Limb (tissue), 2 donors: ENCODE data around the gene NDUFS7.
"Not testable (repeated sequence)": the region's sequence is repeated elsewhere in the genome, so short reads cannot be mapped to it uniquely, and the experiment has no call there.

Experiments used
- DNase-seq, 2 donors: peaks; one replicate each; pipeline ENCODE4 v3.0.0-alpha.2; 2016; ENCODE audit errors: extremely low spot score in 2 of 2

Gene NDUFS7

DNA sequence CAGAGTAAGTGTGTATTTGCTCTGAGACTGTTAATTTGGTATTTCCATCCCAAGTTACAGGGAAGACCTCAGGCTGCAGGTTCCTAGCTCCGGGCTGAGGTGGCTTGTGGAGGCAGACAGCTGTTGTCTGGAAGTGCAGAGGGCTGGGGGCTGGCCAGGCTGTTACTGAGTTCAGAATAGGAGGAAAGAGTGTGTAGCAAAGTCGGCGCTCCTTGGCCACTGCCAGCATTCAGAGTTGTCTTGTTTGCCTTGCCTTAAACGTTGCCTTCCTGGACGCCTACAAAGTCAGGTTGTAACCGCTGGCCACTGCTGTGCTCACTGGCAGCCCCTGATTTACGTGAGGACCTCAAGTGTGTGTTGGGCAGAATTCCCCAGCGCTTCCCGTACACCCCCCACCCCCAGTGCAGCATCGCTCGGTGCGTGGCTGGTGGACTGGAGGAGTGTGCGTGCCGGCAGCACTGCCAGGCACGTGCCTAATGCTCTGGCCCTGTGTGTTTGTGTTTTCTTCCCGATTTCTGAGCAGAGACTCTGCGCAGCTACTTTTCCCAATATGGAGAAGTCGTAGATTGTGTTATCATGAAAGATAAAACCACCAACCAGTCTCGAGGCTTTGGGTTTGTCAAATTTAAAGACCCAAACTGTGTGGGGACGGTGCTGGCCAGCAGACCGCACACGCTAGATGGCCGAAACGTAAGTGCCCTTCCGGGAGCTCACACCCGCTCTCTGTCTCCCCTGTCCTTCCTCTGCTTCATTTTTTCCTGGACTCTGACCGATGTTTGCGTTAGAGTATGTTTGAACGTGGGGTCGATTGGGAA lies 34.2 kb downstream of the NDUFS7 start:
- DNase-seq: no peak

DNA sequence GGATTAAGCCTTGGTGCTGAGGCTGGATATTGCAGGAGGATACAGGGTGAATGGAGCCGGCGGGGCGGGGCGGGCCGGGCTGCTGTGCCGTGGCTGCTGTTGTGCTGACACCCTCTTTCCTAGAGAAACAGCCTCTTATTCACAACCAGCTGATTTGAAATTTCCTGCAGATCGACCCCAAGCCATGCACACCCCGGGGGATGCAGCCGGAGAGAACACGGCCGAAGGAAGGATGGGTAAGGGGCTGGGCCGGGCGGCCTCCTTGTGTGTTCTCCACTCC lies 34.7 kb downstream of the NDUFS7 start:
- no peak for DNase-seq

DNA sequence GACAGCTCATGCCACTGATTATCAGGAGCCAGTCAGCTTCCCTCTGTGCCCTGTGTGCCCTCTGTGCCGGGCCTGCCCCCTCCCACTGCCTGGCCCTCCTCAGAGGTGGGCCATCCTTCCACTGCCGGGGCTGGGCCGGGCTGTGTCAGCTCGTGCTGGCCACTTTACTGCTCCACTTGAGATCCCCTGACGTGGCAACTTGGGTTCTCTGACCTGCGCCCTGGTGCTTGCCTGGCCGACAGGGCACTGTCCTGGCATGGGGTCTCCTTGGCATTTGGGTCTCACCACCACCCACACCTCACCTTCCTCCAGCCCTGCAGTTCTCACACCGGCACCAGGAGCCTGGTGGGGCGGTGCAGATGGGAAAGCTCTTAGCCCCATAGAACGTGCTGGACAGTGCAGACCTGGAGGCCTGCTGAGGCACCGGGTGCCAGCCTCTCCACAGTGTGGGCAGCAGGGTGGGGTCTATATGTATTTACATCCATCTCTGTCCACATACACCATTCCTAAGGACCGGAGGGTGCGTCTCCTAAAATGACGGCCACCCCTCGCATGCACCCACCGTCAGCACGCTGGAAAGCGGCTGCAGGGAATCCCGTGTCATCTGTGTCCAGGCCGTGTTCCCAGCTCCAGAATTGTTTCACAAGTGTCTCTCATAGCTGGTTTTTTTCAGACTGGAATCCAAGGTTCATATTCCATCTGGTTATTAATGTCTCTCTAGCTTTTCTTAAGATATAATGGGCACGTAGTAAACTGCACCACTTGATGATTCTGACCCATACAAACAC lies 35.4 kb downstream of the NDUFS7 start:
- DNase-seq: no peak

DNA sequence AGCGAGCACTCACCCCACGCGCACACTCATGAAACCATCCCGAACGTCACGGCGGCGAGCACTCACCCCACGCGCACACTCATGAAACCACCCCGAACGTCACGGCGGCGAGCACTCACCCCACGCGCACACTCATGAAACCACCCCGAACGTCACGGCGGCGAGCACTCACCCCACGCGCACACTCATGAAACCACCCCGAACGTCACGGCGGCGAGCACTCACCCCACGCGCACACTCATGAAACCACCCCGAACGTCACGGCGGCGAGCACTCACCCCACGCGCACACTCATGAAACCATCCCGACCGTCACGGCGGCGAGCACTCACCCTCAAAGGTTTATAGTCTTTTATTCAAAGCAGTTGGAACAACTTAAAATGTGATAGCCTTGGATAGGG lies 36.4 kb downstream of the NDUFS7 start:
- not testable (repeated sequence) for DNase-seq

DNA sequence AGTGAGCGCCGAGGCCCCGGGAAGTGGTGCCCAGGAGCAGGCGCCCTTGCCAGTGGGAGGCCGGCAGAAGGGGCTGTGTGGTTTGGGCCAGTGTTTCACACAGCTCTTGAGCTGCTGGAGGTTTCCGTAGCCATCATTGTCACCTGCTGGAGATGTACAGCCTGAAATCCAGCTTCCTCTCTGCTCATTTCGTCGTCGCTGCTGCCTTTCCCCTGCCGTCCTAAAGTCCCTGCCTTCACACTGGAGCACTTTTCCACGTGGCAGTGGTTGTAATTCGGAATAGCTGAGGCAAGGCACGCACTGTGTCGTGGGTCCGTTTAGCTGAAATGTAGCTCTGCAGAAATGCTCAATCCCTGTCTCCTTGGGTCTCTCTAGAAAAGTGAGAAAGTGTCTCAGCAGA lies 36.9 kb downstream of the NDUFS7 start:
- no peak for DNase-seq

DNA sequence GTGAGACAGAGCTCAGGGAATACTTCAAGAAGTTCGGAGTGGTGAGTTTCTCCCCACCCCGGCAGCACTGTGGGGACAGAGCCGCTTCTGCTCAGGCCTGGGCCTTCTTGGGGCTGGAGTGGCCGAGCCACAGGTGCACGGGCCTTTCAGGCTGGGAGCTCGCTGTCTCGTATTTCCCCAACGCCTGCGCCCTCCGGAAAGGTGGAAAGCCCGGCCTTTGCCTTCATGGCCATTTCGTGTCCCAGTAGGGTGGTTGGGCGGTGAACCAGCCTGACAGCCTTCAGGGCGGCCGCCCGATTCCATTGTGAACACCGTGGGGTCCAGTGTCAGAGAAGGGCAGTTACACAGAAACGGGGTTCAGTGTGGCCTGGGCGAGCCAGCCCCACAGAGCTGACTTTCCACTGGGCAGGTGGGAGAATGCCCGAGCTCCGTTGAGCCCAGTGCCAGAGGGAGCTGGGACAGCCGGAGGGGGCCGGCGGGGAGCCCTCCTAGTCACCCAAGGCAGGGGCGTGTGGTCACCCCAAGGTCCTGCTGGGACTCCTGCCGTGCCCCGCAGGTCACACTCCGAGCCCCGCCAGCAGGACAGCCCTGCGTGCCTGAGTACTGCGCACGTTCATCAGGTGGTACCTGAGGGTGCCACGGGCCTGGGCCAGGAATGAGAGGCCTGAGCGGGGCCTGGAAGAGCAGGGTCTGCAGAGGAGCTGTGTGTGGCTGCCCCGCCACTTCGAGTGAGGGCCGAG lies 37.7 kb downstream of the NDUFS7 start:
- DNase-seq: no peak

DNA sequence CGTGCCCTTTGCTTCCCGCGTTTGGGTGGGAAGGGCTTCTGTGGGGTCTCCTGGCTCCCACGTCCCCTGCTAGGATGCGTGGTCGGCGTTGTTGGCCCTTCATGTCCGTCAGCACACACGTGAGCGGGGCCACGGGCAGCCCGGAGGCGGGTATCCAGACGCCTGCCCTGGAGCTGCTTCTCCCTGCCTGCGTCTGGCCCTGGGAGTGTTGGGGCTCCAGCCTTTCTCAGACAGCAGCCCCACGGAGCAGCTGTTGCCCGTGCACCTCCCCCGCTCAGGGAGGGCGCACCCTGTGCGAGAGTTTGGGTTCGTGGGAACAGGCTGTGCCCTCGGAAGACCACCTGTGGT lies 38.2 kb downstream of the NDUFS7 start:
- no peak for DNase-seq

DNA sequence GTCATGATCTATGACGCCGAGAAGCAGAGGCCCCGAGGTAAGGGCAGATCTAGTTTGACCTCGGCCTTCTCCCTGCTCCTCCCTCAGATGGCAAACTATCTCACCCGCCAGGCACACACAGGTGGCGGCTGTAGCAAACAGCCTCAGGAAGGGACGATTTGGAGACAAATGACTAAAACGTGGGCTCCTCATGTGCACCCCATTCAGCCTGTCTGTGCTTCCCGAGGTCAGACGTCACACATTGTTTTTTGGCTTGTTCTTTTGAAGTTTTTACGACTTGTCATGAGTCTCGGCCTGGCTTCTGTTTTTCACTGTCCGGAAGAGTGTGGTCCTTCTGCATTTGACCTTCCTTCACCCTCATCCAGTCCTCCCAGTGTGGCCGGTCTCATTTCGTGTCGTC lies 38.7 kb downstream of the NDUFS7 start:
- no peak for DNase-seq

DNA sequence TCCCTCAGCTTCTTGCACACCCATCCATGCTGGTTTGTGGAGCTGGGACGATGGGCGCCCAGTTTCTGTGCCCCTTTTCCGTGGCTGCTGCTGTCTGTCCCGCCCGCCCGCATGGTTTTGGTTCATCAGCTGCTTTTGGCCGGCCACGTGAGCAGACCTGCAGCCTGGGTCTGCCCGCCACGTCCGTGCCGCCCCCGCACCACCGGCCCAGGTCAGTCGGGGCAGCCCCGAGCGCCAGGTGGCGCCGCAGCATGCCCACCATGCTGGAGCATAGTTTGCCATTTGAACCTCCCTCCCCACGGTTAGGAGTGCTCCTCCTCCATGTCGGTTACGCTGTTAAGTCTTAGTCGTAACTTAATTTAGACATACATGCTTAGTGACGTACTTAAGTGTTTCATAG lies 39.2 kb downstream of the NDUFS7 start:
- no peak for DNase-seq

DNA sequence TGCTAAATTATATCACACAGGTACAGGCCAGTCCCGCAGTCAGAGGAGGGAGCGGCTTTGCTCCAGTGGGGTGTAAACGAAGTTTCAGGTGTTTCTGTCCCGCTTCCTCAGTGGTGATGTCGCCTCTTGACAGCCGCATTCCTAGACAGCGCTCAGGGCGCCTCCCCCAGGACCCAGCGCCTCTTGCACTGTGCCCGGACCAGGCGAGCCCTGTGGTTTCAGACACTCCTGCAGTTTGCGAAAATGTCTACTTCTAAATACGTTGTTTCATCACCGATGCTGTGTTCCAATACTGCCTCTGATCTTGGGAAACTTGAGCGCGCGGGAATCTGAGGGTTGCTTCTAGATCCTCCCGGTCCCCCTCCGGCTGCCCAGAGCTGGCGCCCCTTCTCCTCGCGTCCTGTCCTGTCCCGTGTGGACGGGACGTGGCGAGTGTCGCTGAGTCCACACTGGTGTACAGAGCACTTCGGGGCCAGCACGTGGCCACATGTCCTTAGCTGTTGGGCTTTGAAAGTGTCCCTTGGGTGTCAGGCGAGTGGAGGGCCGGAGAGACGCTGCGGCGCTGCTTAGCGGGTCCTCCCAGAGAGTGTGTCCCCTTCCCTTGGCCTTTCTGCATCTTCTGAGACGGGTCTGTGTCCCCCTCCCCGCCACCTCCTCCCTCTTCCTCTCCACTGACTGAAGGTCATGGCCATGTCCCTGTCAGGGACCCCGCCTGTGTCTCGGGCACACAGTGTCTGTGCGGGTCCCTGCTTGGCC lies 39.9 kb downstream of the NDUFS7 start:
- no peak for DNase-seq

DNA sequence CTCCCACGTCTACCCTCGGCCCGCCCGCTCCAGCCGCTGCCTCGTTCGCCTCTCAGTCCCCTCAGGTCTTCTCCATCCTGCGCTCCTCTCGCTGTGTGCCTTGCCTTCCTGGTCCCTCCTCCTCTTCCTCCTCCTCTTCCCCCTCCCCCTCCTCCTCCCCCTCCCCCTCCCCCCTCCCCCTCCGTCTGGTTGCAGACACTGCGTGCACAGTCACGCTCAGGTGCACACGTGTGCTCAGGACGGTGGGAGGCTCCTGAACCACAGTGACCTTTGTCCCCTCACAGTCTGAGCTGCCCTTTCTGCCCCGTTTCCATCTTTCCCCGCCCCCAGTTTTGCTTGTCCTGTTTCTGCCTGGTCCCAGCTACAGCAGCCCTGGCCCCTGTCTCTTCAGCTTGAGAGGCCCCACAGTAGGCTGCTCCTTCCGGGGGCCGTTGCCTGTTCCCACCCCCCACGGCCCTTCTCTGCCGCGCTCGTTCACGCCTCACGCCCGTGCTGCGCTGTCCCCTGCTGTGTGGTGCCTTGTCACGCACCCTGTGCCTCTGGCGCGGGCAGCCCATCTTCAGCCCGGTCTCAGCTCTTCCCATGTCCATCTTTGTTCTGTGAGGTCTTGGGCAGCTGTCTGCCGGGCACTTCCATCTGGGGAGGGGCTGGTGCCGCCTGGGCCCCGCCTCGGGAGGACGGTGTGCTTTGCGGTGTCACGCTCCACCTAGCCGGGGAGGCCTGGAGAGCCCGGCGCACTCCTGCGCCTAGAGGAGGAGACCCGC lies 40.7 kb downstream of the NDUFS7 start:
- DNase-seq: no peak

DNA sequence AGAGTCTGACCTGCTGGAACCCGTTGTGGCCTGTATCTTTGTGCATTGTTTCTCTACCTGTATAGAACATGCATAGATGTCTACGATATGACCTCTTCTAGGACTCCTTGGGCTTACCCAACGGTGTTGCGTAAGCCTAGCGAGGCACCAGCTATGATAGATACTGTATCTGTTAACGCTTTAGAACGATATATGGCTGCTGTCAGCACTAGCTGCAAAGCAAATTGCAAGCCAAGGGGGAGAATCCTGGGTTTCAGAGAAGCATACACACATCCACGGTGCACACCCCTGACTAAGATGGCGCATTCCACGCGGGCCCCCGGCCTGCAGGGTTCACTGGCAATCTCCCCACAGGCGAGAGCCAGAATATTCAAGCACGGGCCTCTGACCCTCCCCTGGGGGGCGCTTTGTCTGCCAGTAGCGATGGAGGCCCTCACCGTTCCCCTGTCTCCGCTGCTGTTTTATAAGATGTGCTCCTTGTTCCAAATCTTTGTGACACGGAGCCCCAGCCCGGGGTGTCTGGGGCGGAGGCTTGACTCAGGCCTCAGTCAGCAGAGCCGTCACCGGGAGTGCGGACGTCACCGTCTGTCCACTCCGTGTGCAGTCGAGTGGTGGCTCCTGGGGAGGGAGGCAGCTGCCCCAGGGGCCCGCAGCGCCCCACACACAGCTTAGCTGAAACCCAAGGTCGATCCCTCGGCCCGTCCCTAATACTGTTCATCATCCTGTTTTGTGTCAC lies 41.6 kb downstream of the NDUFS7 start:
- no peak for DNase-seq

DNA sequence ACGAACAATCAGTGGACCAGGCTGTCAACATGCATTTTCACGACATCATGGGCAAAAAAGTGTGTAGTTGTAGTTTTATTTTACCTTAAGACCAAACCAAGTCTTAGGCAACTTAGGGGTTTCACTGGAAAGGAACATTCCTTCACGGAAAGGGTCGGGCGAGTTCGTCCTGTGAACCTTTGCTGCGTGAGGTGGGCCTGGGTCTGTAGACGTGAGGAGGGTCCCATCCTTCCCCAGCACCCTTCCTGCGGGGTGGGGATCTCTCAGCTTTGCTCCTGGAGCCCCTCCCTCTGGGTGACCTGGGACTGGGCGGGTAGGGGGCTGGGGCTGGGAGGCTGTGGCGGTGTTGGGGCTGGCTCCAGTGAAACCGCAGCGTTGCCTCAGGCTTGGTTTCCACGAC lies 42.2 kb downstream of the NDUFS7 start:
- no peak for DNase-seq

DNA sequence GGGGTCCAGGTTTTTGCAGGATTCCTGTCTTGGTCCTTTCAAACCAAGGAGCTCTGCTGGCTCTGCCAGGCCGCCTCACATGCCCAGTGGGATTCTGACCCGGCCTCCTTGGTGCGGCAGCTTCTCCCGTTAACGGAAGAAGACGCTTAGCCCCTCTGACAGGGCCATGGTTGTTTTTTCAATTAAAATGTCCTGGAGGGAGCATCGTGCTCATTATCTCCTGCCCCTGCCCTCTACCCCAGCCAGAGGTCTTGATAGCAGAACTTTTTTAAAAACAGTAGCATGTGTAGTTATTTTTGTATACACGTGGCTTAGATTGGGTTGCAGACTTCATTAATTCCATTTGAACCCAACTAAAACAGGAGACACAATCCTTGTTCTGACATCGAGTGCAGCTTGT lies 43.0 kb downstream of the NDUFS7 start:
- DNase-seq: no peak

DNA sequence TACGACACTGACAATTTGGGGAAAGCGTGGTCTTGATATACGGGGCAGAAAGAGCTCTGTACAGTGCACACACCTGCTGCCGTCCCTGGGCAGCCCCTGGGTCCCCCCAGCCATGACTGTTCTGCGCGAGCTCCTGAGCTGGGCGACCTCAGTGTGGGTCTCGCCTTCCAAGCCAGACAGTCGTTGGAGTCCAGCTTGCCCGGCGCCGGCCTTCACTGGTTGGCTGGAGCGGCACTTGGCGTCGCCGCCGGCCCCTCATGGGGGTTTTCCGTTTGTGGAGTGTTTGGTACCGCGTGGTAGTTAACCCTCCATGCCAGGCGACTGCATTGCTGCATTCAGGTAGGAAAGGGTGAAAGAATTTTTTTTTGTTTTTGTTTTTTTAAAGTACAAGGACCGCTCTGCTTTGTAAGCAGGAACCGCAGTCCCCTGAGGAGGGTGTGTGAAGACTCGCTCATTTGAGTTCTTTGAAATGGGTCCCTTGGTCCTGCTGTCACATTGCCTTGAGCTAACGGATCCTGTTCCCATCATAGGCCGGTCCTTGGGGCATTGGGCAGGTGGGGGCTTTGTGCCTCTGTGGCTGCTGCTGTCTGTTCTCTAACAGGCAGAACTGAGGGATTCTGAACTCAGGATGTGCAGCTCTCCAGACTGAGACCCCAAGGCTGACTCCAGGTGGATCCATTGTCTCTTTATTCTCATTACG lies 43.7 kb downstream of the NDUFS7 start:
- no peak for DNase-seq

DNA sequence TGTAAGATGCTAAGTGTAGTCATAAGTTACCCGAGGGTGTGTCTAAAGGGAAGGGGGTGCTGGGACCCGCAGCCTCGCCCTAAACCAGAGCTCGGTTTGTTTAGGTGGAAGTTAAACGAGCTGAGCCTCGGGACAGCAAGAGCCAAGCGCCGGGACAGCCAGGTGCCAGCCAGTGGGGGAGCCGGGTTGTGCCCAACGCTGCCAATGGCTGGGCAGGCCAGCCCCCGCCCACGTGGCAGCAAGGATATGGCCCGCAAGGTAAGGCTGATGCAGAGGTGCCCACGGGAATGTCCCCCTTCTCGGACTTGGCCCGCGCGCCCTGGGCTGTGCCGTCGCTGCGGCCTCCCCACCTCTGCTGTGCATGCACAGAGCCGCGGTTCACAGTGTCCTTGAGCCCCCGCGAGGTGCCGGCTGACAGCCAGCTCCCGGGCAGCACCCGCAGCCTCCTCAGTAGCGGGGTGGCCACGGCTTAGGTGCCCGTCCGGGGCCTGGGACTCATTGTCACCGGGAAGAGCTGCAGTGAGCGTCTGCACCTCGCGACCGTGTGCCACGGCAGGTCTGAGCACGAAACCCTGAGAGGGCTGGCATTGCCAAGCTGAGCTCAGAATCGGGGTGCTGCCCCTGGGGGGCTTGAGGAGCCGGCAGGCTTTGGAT lies 45.2 kb downstream of the NDUFS7 start:
- DNase-seq: no peak

DNA sequence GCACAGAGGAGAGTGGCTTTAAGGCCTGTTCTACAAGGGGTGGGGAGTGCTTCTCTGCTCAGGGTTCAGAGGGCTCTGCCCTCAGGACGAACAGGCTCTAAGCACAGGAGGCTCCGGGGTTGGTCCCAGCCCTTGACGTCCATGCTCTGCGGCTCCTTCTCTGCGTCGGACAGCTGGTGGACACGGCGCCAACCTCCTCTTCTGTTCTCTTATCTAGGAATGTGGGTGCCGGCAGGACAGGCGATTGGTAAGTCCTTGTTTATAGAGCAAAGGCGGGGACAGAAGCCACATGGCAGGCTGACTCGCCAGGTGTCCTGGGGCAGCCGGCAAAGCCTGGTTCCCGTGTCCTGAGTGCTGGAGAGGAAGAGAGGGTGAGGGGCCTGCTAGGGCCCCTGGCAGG lies 46.0 kb downstream of the NDUFS7 start:
- DNase-seq: no peak

DNA sequence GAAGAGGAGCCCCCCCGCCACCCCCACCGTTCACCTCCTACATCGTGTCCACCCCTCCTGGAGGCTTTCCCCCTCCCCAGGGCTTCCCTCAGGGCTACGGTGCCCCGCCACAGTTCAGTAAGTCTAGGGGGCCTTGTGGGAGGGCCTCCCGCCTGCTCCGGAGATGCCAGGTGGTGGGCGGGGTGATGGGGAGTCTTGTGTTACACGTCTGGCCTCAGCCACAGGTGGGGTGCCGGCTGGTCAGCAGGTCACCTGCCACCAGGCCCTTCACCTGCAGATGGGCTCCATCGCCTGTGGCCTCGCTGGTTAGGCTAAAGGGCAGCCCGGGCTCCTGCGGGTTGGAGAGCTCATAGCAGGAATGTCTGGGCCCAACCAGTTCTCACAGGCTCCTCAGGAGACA lies 46.5 kb downstream of the NDUFS7 start:
- no peak for DNase-seq

DNA sequence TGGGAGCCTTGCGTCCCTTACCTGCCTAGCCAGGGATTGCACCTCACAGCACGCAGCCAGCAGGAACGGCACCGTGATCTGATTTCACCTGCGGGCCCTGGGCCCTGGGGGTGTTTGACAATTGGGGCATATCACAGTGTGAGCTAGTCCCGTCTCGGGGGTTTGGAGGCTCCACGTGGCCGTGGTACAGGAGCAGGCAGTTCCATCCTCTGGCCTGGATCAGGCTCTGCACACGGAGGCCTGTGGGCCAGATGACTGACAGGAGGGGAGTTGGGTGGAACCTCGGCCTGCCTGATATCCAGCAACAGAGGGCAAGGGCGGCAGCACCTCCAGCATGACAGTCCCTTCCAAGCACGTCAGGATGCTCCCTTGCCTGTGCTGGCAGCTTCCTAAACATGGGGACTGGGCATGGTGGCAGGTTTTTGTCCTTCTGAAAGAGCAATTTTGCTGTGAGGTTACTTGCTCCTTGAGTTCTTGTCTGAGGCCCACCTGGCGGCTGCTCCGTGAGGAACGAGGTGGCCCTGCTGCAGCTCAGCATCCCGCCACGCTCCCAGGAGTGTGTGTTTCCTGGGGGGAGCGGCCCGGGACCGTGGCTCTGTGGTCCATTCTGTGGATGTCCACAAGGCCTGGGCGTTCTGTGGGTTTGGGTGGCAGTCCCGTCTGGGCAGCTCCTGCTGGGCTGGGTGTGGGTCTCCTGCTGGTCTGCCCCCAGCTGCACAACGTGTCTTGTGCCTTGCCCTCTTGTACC lies 48.2 kb downstream of the NDUFS7 start:
- no peak for DNase-seq
